H1 (cell line): Measurements from ENCODE around the gene SMAP1. TPM values are rescaled to one million over a fixed set of nuclear protein-coding genes. Genes with fewer than 3 reads are reported as not detected.

ENCODE experiments used
- CTCF ChIA-PET: fragments of 300-600 bp; sonication (Branson Sonifier 250); formaldehyde crosslinking; loops from one replicate; lab custom pipeline; 2021; ENCODE audit not compliant: partially characterized antibody; lab: Charles Lee
- POLR2A ChIA-PET: fragments of 300-600 bp; sonication (Branson Sonifier 250); formaldehyde crosslinking; loops from one replicate; lab custom pipeline; 2021; ENCODE audit warnings: inconsistent platforms; ENCODE audit not compliant: partially characterized antibody; lab: Charles Lee
- DNase-seq, 2 experiments: peaks; one replicate each; pipeline versions ENCODE4 v3.0.0 to v3.0.0-alpha.2; 2010 to 2022; ENCODE audit warnings: low spot score in 2 of 2, low read depth in 1 of 2, mixed read lengths in 1 of 2
- FAIRE-seq: peaks from 2 replicates; lab custom pipeline; 2011; peaks lifted over from hg19 to GRCh38; lab: Jason Lieb, UNC
- H2AFZ ChIP-seq: 2 replicates; pipeline ENCODE4 v1.8.1; 2012; ENCODE audit warnings: low read length, inconsistent platforms
- H2AK5ac ChIP-seq: 2 replicates; pipeline ENCODE4 v1.6.1; 2013; ENCODE audit warnings: low read depth, low read length
- H2BK120ac ChIP-seq: replicated peaks from 2 replicates; pipeline ENCODE3; 2013; ENCODE audit warnings: low read depth, low read length, inconsistent platforms
- H2BK12ac ChIP-seq: 2 replicates; pipeline ENCODE4 v1.6.1; 2013; ENCODE audit warnings: low read depth, low read length
- H2BK15ac ChIP-seq: 2 replicates; pipeline ENCODE4 v1.6.1; 2013; ENCODE audit warnings: low read length
- H2BK20ac ChIP-seq: 2 replicates; pipeline ENCODE4 v1.6.1; 2013; ENCODE audit warnings: low read length
- H2BK5ac ChIP-seq: 2 replicates; pipeline ENCODE4 v1.6.1; 2013; ENCODE audit warnings: low read depth, low read length
- H3K14ac ChIP-seq: 2 replicates; pipeline ENCODE4 v1.6.1; 2013; ENCODE audit warnings: inconsistent platforms; ENCODE audit not compliant: insufficient read length
- H3K18ac ChIP-seq: 2 replicates; pipeline ENCODE4 v1.6.1; 2013; ENCODE audit warnings: low read length; ENCODE audit errors: extremely low read depth
- H3K23ac ChIP-seq: 2 replicates; pipeline ENCODE4 v1.6.1; 2013; ENCODE audit warnings: inconsistent platforms; ENCODE audit not compliant: insufficient read length
- H3K23me2 ChIP-seq: 2 replicates; pipeline ENCODE4 v1.6.1; 2013; ENCODE audit warnings: low read depth, low read length
- H3K27ac ChIP-seq: 2 replicates; pipeline ENCODE4 v1.6.1; 2011; ENCODE audit warnings: low read depth, low read length, inconsistent platforms
- H3K27me3 ChIP-seq, 4 experiments: replicated peaks in 1 of 4; 1 replicate in 1 of 4; 2 replicates in 3 of 4; pipeline versions ENCODE4 v1.6.1 to v1.8.1; 2011 to 2013; ENCODE audit warnings: low read length in 3 of 4, mild to moderate bottlenecking in 3 of 4, inconsistent platforms in 2 of 4, mixed read lengths in 2 of 4, moderate library complexity in 1 of 4; ENCODE audit not compliant: control insufficient read depth in 3 of 4, insufficient read depth in 3 of 4; ENCODE audit errors: extremely low read depth in 1 of 4
- H3K36me3 ChIP-seq, 4 experiments: 2 replicates each; pipeline versions ENCODE4 v1.6.1 to v1.8.1; 2011 to 2013; ENCODE audit warnings: mild to moderate bottlenecking in 4 of 4, low read length in 3 of 4, moderate library complexity in 2 of 4, control low read depth in 1 of 4, inconsistent platforms in 1 of 4; ENCODE audit not compliant: insufficient read depth in 4 of 4, control insufficient read depth in 2 of 4
- H3K4ac ChIP-seq: replicated peaks from 2 replicates; pipeline ENCODE3; 2013; ENCODE audit warnings: low read length, low read depth, mixed read lengths, inconsistent platforms; ENCODE audit not compliant: insufficient read length
- H3K4me1 ChIP-seq, 4 experiments: replicated peaks in 1 of 4; 1 replicate in 1 of 4; 2 replicates in 3 of 4; pipeline versions ENCODE4 v1.6.1 to v1.8.1; 2011 to 2013; ENCODE audit warnings: low read length in 3 of 4, inconsistent platforms in 2 of 4, mixed read lengths in 1 of 4; ENCODE audit not compliant: insufficient read depth in 4 of 4, control insufficient read depth in 3 of 4
- H3K4me2 ChIP-seq, 2 experiments: 2 replicates each; pipeline versions ENCODE4 v1.6.1 to v1.8.1; 2011 to 2013; ENCODE audit warnings: low read depth in 2 of 2, low read length in 2 of 2, control low read depth in 1 of 2, inconsistent platforms in 1 of 2, mild to moderate bottlenecking in 1 of 2; ENCODE audit not compliant: insufficient read depth in 1 of 2
- H3K4me3 ChIP-seq, 4 experiments: fragments of 200-600, 300-600 bp in 1 of 4; sonication (generic), shearing (Covaris generic), sonication (Bioruptor Twin) in 1 of 4; 2 replicates each; pipeline versions ENCODE4 v1.5.1 to v1.8.1; 2011 to 2016; ENCODE audit warnings: low read length in 4 of 4, low read depth in 3 of 4, control low read depth in 2 of 4, inconsistent platforms in 2 of 4, mild to moderate bottlenecking in 2 of 4, mixed read lengths in 1 of 4, moderate library complexity in 1 of 4; ENCODE audit not compliant: insufficient read depth in 2 of 4; ENCODE audit errors: extremely low read depth in 1 of 4
- H3K56ac ChIP-seq: replicated peaks from 2 replicates; pipeline ENCODE3; 2013; ENCODE audit warnings: low read depth, mild to moderate bottlenecking, mixed read lengths, low read length, inconsistent platforms; ENCODE audit not compliant: insufficient read length
- H3K79me1 ChIP-seq: 2 replicates; pipeline ENCODE4 v1.6.1; 2013; ENCODE audit warnings: low read depth, low read length, control low read depth
- H3K79me2 ChIP-seq, 2 experiments: 2 replicates each; pipeline versions ENCODE4 v1.6.1 to v1.8.1; 2012 to 2013; ENCODE audit warnings: low read length in 2 of 2, mild to moderate bottlenecking in 2 of 2, inconsistent platforms in 1 of 2; ENCODE audit not compliant: insufficient read depth in 2 of 2, control insufficient read depth in 1 of 2
- H3K9ac ChIP-seq, 4 experiments: replicated peaks in 1 of 4; 1 replicate in 1 of 4; 2 replicates in 3 of 4; pipeline versions ENCODE4 v1.6.1 to v1.8.1; 2011 to 2013; ENCODE audit warnings: low read depth in 3 of 4, low read length in 3 of 4, control low read depth in 2 of 4, mild to moderate bottlenecking in 2 of 4, moderate library complexity in 2 of 4, inconsistent platforms in 1 of 4; ENCODE audit errors: extremely low read depth in 1 of 4
- H3K9me3 ChIP-seq, 2 experiments: 2 replicates each; pipeline versions ENCODE4 v1.6.1 to v1.8.1; 2012 to 2013; ENCODE audit warnings: mild to moderate bottlenecking in 2 of 2, moderate library complexity in 2 of 2, control low read depth in 1 of 2, inconsistent platforms in 1 of 2, low read depth in 1 of 2, low read length in 1 of 2, mixed read lengths in 1 of 2; ENCODE audit not compliant: insufficient read depth in 2 of 2
- H4K20me1 ChIP-seq, 2 experiments: replicated peaks in 1 of 2; 2 replicates each; pipeline versions ENCODE3 to v1.8.1; 2011 to 2013; ENCODE audit warnings: inconsistent platforms in 2 of 2, low read length in 2 of 2, mild to moderate bottlenecking in 1 of 2; ENCODE audit not compliant: insufficient read depth in 2 of 2, control insufficient read depth in 1 of 2
- H4K5ac ChIP-seq: 2 replicates; pipeline ENCODE4 v1.6.1; 2013; ENCODE audit warnings: low read length, low read depth, mixed read lengths, inconsistent platforms; ENCODE audit not compliant: insufficient read length
- H4K8ac ChIP-seq: 2 replicates; pipeline ENCODE4 v1.8.0; 2013; ENCODE audit warnings: mild to moderate bottlenecking, moderate library complexity, low read length, inconsistent platforms; ENCODE audit not compliant: insufficient read depth; ENCODE audit errors: extremely low read depth
- H4K91ac ChIP-seq: replicated peaks from 2 replicates; pipeline ENCODE3; 2013; ENCODE audit warnings: low read length, mixed read lengths, inconsistent platforms; ENCODE audit not compliant: insufficient read length
- ATF3 ChIP-seq: IDR thresholded peaks from 2 replicates; pipeline ENCODE4 v1.6.1; 2011; ENCODE audit warnings: low read depth, mild to moderate bottlenecking, low read length; ENCODE audit not compliant: insufficient read depth
- GABPA ChIP-seq: IDR thresholded peaks from 2 replicates; pipeline ENCODE4 v1.6.1; 2011; ENCODE audit warnings: mild to moderate bottlenecking, low read length, moderate library complexity, borderline replicate concordance; ENCODE audit not compliant: insufficient read depth
- HDAC2 ChIP-seq, 2 experiments: fragments of 300-600 bp in 1 of 2; sonication (generic) in 1 of 2; IDR thresholded peaks; 2 replicates each; pipeline ENCODE4 v1.6.1; 2011 to 2012; ENCODE audit warnings: low read depth in 2 of 2, low read length in 2 of 2, mild to moderate bottlenecking in 2 of 2, moderate library complexity in 2 of 2, borderline replicate concordance in 1 of 2, inconsistent platforms in 1 of 2
- JUND ChIP-seq: IDR thresholded peaks from 2 replicates; pipeline ENCODE4 v1.6.1; 2011; ENCODE audit warnings: mild to moderate bottlenecking, improper control_type of control experiment, low read length
- POLR2A ChIP-seq, 2 experiments: IDR thresholded peaks; 1 replicate in 1 of 2; 2 replicates in 1 of 2; pipeline ENCODE4 v1.6.1; 2011; ENCODE audit warnings: low read depth in 2 of 2, low read length in 2 of 2, mild to moderate bottlenecking in 2 of 2; ENCODE audit errors: control extremely low read depth in 1 of 2
- POU5F1 ChIP-seq: IDR thresholded peaks from 2 replicates; pipeline ENCODE4 v1.6.1; 2011; ENCODE audit warnings: low read depth, mild to moderate bottlenecking, low read length, moderate library complexity
- SIN3A ChIP-seq, 2 experiments: IDR thresholded peaks in 1 of 2; conservative IDR thresholded peaks in 1 of 2; 2 replicates each; pipeline ENCODE4 v1.6.1; 2011 to 2012; ENCODE audit warnings: low read length in 2 of 2, improper control_type of control experiment in 1 of 2, low read depth in 1 of 2, mild to moderate bottlenecking in 1 of 2
- TCF12 ChIP-seq: IDR thresholded peaks from 2 replicates; pipeline ENCODE4 v1.6.1; 2011; ENCODE audit warnings: low read depth, mild to moderate bottlenecking, low read length
- YY1 ChIP-seq: IDR thresholded peaks from 2 replicates; pipeline ENCODE4 v1.6.1; 2011; ENCODE audit warnings: low read depth, mild to moderate bottlenecking, low read length
- WGBS, 2 experiments: shearing (Covaris generic) in 1 of 2; methylation state at CpG; one replicate each; pipeline versions ENCODE4 v1.1.6 to v1.1.7; 2013 to 2015; ENCODE audit warnings: low lambda C conversion rate in 2 of 2, mixed read lengths in 2 of 2, inconsistent platforms in 1 of 2, low coverage in 1 of 2, missing lambda C conversion rate in 1 of 2; ENCODE audit not compliant: insufficient replicate concordance in 2 of 2, insufficient coverage in 1 of 2, insufficient read length in 1 of 2; ENCODE audit errors: extremely low coverage in 1 of 2, missing lambda C conversion rate in 1 of 2; 5-methylcytosine and 5-hydroxymethylcytosine counted together
- polyA plus RNA-seq, 7 experiments: library from polyadenylated mRNA; depleted of rRNA in 3 of 7; stranded (reverse) in 5 of 7; unstranded in 2 of 7; fragments of >200 nt in 5 of 7; fragments of 200-250 nt in 2 of 7; gene quantifications; 1 replicate in 5 of 7; 2 replicates in 1 of 7; 4 replicates in 1 of 7; pipeline versions ENCODE4 v1.2.1 to v1.2.3, GENCODE V29; 2011 to 2013; ENCODE audit warnings: missing spikeins in 2 of 7, mixed read lengths in 2 of 7
- total RNA-seq: library from RNA; stranded (reverse); fragmentation: NEBNext Ultra II Directional; extraction: Animal tissue kit (Norgen Biotek cat#: 25700); gene quantifications from 2 replicates; pipeline ENCODE4 v1.2.1, GENCODE V29; 2021

SMAP1 gene
- total and polyA plus RNA-seq, 2 of the 8 experiments (the other 6 are each of a cell fraction or from before 2014, with no cell fraction given): 18.8 to 32.4 TPM

GRCh38 chr6:70863343-70863742, 195.7 kb downstream of the SMAP1 start:
- CTCF ChIA-PET: interaction anchor here (1.6 kb wide), 1 partner anchor 342 kb away, joined by 3 read pairs; no protein-coding TSS in a partner anchor
- H2AFZ ChIP-seq: no peak overlapping the region
- no peak for FAIRE-seq

More at GRCh38 chr6:70863343-70863742, 195.7 kb downstream of the SMAP1 start:
- Histone ChIP-seq H4K8ac (no peak overlapping the region), H4K5ac (no peak overlapping the region), H2BK12ac (no peak overlapping the region)
- TF ChIP-seq HDAC2 (IDR thresholded peaks at IDR 0.05; ENCODE audit: borderline replicate concordance in 1 of 2, low read depth in 2 of 2, low read length in 2 of 2) (no peak), TCF12 (no peak), JUND (no peak), ATF3 (no peak), POU5F1 (no peak), POLR2A (IDR thresholded peaks at IDR 0.05; ENCODE audit: control extremely low read depth in 1 of 2, low read depth in 2 of 2, low read length in 2 of 2) (no peak), SIN3A (conservative IDR thresholded peaks at IDR 0.05 in 1 of 2, IDR thresholded peaks at IDR 0.05 in 1 of 2; ENCODE audit: low read depth in 1 of 2, low read length in 2 of 2) (no peak), GABPA (no peak), YY1 (no peak)
- TF ChIP-seq, all 59 proteins: peak for 0
- Histone ChIP-seq H2BK15ac (no peak overlapping the region), H3K18ac (no peak overlapping the region), H2AK5ac (no peak overlapping the region), H4K20me1 (no peaks in the 10 kb centered on the region), H3K14ac (no peak overlapping the region), H3K36me3 (no peaks in the 10 kb centered on the region; a peak in 1 of 8 replicates), H3K4me2 (no peak overlapping the region), H3K4ac (no peak overlapping the region), H2BK5ac (no peak overlapping the region), H3K27me3 (no peaks in the 10 kb centered on the region), H3K9me3 (no peaks in the 10 kb centered on the region), H3K23me2 (no peaks in the 10 kb centered on the region), H2BK120ac (no peak overlapping the region), H3K23ac (no peak overlapping the region), H4K91ac (no peak overlapping the region), H3K27ac (no peak overlapping the region), H3K4me1 (peaks cover 0 to 8% (median 4%) of the 10 kb centered on the region in 4 experiments; a peak in 4 of 7 replicates), H3K79me1 (no peaks in the 10 kb centered on the region), H3K56ac (no peak overlapping the region), H3K79me2 (no peaks in the 10 kb centered on the region), H3K4me3 (no peak overlapping the region), H2BK20ac (no peak overlapping the region), H3K9ac (no peak overlapping the region)
- POLR2A ChIA-PET: no interaction called here
- 80% methylated on average over 3 of the region's 3 CpGs; no CpG with 5 or more reads in 1 of the 2 experiments for WGBS, 2 experiments
- no peak for DNase-seq
